ENCODE results near the gene SFTPA1. TPM values are rescaled to one million over a fixed set of nuclear protein-coding genes. Genes with fewer than 3 reads are reported as not detected.
"Not testable (repeated sequence)": the region's sequence is repeated elsewhere in the genome, so short reads cannot be mapped to it uniquely, and the experiment has no call there.

SFTPA1 gene
- not detected for total RNA-seq
- polyA plus RNA-seq (ENCODE audit: insufficient read depth, low read depth, low replicate concordance), result not detected
- long read RNA-seq, donor 1, result 0 reads
- long read RNA-seq, donor 2, result 0 reads

DNA sequence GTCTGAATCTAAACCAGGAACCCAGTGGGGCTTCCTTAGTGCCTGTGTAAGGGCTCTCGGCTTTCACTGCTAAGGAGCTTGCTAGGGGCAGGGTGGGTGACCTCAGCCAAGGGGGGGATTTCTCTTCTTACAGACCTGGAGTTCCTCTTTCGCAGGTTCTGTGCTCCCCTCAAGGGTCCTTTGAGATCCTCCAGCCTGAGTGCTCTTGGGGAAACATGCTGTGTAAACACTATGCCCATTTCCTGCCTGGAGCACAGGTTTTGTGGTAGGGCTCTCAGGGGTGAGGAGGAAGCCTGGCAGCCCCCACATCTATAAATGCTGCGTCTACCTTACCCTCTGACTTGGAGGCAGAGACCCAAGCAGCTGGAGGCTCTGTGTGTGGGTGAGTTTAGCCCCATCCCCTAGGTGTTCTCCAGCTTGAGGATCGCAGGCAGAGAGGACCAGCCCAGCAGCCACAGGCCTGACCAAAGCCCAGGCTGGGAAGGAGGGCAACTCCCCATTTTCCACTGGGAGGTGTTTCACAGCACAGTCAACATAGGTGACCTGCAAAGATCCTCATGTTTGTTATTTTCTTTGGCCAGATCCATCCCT, at the start of gene SFTPA1:
Gene SFTPA1 (plus strand): TSS at position 339 of the 591 bp plus-strand sequence. CDS start 887 bp downstream, outside the sequence.
- intact Hi-C loops (cut with DNase I; ENCODE audit: low total_unique reads), result no loop called here
- Histone ChIP-seq H3K9me3 (no peaks in the 10 kb centered on the region), H3K4me1 (no peaks in the 10 kb centered on the region), H3K36me3 (ENCODE audit: low read depth, missing control alignments) (no peaks in the 10 kb centered on the region), H3K4me3 (no peak within 1 kb of the TSS), H3K27ac (no peak within 1 kb of the TSS), H3K27me3 (no peaks in the 10 kb centered on the region)
- DNase-seq, result no peak
- 86% methylated on average over 4 of the region's 4 CpGs for WGBS, 2 donors
- no peak for TF ChIP-seq POLR2A (IDR thresholded peaks at IDR 0.05)

DNA sequence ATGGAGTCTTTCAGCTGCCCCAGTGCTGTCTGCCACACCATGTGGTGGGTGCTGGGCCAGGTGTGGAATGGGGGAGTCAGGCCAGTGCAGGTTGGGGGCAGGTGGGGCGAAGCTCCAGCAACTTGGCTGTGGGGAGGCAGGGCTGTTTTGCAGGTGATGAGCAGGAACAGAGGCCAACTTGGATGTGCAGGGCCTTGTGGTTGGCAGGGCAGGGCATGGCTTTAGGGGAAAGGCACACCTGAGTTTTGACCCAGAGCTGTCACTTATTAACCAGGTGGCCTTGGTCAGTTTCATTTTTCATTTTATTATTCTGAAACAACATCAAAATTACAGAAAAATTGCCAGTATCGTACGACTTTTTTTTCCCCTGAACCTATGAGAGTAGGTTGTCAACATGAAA, 49.5 kb upstream of the SFTPA1 start:
- intact Hi-C loops (cut with DNase I; ENCODE audit: low total_unique reads), result no loop called here
- WGBS, 2 donors, result 74 to 91% methylated on average over 2 to 3 of the region's 3 CpGs
- Histone ChIP-seq H3K36me3 (ENCODE audit: low read depth, missing control alignments) (no peaks in the 10 kb centered on the region), H3K27me3 (no peaks in the 10 kb centered on the region), H3K27ac (no peak overlapping the region), H3K4me1 (no peaks in the 10 kb centered on the region), H3K9me3 (no peaks in the 10 kb centered on the region), H3K4me3 (no peak overlapping the region)
- TF ChIP-seq POLR2A (IDR thresholded peaks at IDR 0.05) (no peak), CTCF (IDR thresholded peaks at IDR 0.05) (no peak)
- DNase-seq, result no peak

DNA sequence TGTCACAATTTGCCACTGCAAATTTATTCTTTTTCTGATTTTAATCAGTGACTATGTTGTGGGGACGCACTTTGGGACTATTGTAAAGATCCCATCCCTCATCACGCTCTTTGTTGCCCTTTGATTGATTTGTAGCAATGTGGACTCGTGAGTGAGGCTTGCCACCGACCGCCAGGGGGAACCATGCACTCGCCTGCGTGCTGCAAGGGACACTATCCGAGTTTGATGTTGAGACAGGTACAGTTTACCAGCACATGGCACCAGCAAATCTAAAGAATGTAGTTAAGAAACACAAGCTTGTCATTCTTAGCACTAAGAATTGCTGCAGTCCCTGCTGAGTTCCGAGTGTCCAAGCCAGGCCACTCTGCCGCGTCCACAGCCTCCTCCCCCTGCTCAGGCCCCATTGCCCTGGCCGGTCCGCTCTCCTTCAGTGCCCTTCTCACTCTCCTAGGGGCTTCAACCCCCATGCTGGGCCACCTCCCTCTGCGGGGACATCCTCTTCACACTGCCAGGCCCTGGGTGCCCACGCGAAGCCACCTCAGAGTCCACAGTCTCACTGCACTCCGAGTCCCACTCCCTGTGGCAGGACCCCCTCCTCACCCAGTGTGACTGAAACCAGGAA, 48.5 kb upstream of the SFTPA1 start:
- no peaks in the 10 kb centered on the region for H3K4me1 ChIP-seq
- H3K36me3 ChIP-seq (ENCODE audit: low read depth, missing control alignments), result no peaks in the 10 kb centered on the region
- intact Hi-C loops (cut with DNase I; ENCODE audit: low total_unique reads), result no loop called here
- H3K9me3 ChIP-seq, result no peaks in the 10 kb centered on the region
- H3K27ac ChIP-seq, result no peak overlapping the region
- H3K27me3 ChIP-seq, result no peaks in the 10 kb centered on the region
- peak; percentile 83 for DNase-seq
- H3K4me3 ChIP-seq, result peak overlapping the region in 1 of 2 donors; percentile 41
- TF ChIP-seq POLR2A (IDR thresholded peaks at IDR 0.05), result no peak
- TF ChIP-seq CTCF (IDR thresholded peaks at IDR 0.05), result peak; percentile 58 to 80 (median 78)
- whole genome bisulfite sequencing, 2 donors, result 11 to 16% methylated on average over 17 of the region's 17 CpGs

DNA sequence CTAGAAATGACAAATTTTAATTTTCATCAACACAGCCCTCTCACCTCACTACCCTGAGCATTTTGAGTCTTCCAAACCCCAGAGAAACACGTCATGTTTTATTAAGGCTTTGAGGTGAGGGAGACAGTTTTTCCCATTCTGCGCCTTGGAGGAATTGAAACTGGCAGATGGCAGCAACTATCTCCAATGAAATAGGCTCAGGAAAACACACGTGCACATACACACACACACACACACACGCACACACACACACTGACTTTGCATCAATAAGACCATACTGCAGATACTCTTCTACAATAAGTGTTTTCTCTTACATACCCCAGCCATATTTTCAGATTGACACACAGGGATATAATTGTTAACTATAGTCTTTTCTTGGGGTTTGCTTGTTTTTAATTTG, 47.3 kb upstream of the SFTPA1 start:
- no peaks in the 10 kb centered on the region for H3K4me1 ChIP-seq
- H3K27ac ChIP-seq, result no peak overlapping the region
- no peaks in the 10 kb centered on the region for H3K36me3 ChIP-seq (ENCODE audit: low read depth, missing control alignments)
- DNase-seq, result no peak
- WGBS, 2 donors, result 64 to 71% methylated on average over 4 of the region's 4 CpGs
- H3K27me3 ChIP-seq, result no peaks in the 10 kb centered on the region
- TF ChIP-seq POLR2A (IDR thresholded peaks at IDR 0.05) (no peak), CTCF (IDR thresholded peaks at IDR 0.05) (no peak)
- no peak overlapping the region for H3K4me3 ChIP-seq
- intact Hi-C loops (cut with DNase I; ENCODE audit: low total_unique reads), result no loop called here
- no peaks in the 10 kb centered on the region for H3K9me3 ChIP-seq

GRCh38 chr10:79570624-79571023, 40.1 kb upstream of the SFTPA1 start:
- H3K4me3 ChIP-seq; DNase-seq; intact Hi-C loops (cut with DNase I; ENCODE audit: low total_unique reads); H3K27ac ChIP-seq; H3K4me1 ChIP-seq; H3K9me3 ChIP-seq; H3K27me3 ChIP-seq; H3K36me3 ChIP-seq (ENCODE audit: low read depth, missing control alignments): not testable (repeated sequence)
- WGBS, 2 donors, result 87 to 93% methylated on average over 6 of the region's 6 CpGs

Data from testis (tissue), 5 donors.